GM13977 (cell line): ENCODE measurements around the gene ZFAND6.

Experiments
- DNase-seq: peaks from one replicate; pipeline ENCODE4 v3.0.0; 2012; ENCODE audit warnings: low spot score
- in situ Hi-C: fragments of 300-500 bp; cut with MboI; formaldehyde crosslinking; loops from one replicate; pipeline ENCODE4 v1.12.0; 2022; ENCODE audit warnings: low sequenced_read_pairs, low pct_unique_long_range_greater_than_20kb, mixed read lengths, inconsistent platforms; ENCODE audit not compliant: unreplicated experiment
- TF ChIP-seq, protein P1 (sequence below): IDR thresholded peaks from 2 replicates; pipeline ENCODE4 v1.5.1; 2012; ENCODE audit warnings: mild to moderate bottlenecking, control low read depth; ENCODE audit not compliant: insufficient read depth; ENCODE audit errors: extremely low read depth, missing control alignments

The ZFAND6 gene

DNA sequence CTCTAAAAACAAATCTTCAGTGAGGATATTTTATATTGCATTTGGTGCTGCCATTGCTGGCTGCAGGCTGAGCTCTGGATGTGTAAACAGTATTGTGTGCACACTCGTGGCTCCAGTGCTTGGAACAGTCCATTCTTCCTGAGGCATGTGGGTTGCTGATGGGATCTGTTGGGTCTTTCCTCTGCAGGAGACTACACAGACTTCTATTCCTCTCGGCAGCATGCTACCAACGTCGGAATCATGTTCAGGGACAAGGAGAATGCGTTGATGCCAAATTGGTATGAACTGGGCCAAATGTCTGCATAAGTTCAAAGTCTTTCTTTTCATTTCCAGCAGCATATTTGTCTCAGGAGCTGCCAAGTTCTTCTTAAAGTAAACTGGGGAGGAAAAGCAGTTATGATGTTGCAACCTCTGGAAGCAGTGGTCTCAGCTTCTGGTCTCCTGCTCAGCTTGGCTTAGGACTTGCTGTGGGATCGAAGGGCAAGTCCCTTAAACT is 102.6 kb downstream of the ZFAND6 start:
- no peak for DNase-seq
- in situ Hi-C loops = loop anchor here (25.0 kb wide), 1 partner anchor 825 kb away; no protein-coding TSS in a partner anchor
- TF ChIP-seq, protein P1, sequence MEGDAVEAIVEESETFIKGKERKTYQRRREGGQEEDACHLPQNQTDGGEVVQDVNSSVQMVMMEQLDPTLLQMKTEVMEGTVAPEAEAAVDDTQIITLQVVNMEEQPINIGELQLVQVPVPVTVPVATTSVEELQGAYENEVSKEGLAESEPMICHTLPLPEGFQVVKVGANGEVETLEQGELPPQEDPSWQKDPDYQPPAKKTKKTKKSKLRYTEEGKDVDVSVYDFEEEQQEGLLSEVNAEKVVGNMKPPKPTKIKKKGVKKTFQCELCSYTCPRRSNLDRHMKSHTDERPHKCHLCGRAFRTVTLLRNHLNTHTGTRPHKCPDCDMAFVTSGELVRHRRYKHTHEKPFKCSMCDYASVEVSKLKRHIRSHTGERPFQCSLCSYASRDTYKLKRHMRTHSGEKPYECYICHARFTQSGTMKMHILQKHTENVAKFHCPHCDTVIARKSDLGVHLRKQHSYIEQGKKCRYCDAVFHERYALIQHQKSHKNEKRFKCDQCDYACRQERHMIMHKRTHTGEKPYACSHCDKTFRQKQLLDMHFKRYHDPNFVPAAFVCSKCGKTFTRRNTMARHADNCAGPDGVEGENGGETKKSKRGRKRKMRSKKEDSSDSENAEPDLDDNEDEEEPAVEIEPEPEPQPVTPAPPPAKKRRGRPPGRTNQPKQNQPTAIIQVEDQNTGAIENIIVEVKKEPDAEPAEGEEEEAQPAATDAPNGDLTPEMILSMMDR = no peak

DNA sequence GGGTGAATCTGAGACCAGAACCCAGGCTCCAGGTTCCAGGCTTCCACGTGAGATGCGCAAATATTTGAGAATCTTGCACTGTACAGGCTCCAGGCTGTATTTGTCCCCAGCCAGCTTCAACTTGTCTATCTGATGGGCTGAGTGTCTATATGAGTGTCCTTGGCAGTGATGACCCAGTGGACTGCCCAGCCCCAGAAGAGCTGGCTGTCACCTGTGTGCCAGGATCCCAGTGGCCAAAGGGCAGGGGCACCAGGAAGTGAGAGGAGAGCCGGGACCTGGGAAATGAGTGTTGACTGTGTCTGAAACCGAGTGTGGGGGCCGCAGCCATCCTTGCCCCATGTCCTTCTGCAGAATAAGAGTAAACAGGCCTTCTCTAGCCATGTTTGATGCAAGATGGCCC is 103.7 kb downstream of the ZFAND6 start:
- in situ Hi-C loops = loop anchor here (25.0 kb wide), 1 partner anchor 826 kb away; no protein-coding TSS in a partner anchor
- DNase-seq = no peak

DNA sequence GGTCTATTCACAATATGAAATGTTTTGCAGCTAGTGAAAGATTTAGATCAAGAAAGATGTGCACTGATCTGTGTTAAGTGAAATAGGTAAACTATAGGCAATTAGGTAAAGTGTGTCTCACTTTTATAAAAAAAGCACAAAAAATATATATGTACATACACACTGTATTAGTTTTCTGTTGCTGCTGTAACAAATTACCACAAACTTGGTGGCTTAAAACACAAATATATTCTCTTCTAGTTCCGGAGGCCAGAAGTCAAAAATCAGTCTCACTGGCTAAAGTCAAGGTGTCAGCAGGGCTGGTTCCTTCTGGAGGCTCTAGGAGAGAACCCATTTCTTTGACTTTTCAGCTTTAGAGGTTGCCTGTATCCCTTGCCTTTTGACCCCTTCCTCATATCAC is 104.4 kb downstream of the ZFAND6 start:
- in situ Hi-C loops = loop anchor here (25.0 kb wide), 1 partner anchor 827 kb away; no protein-coding TSS in a partner anchor
- DNase-seq = no peak
- TF ChIP-seq, protein P1 = no peak

More for the DNA sequence above, 103.7 kb downstream of the ZFAND6 start:
- TF ChIP-seq, protein P1 = no peak

DNA sequence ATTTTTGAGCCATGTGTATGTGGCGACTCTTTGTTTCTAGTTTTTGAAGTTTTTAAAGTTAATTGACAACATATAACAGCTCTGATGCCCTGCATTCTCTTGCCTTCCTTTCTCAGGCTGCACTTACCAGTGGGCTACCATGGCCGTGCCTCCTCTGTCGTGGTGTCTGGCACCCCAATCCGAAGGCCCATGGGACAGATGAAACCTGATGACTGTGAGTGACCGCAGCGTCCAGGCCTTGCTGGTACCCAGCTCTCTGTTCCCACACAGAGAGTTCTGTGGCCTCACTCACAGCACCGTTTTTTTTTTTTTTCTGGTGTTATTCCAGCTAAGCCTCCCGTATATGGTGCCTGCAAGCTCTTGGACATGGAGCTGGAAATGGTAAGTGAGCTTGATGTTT is 108.5 kb downstream of the ZFAND6 start:
- DNase-seq = no peak
- TF ChIP-seq, protein P1 = no peak
- in situ Hi-C loops = loop anchor here (25.0 kb wide), 1 partner anchor 831 kb away; no protein-coding TSS in a partner anchor

DNA sequence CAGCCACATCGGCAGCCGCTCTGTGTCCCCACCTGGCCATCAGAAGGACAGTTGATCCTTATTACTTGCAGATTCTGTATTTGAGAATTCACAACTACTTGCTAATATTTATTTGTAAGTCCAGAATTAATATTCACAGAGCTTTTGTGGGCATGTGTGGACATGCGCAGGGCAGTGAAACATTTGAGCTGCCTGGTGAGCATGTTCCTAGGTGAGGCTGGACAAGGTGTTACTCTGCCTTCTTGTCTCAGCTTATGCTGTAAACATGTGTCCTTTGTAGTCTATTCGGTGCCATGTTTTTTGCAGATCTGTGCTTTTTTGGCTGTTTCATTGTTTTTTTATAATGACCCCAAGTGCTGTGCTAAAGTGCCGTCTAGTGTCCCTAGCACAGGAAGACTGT is 108.9 kb downstream of the ZFAND6 start:
- no peak for DNase-seq
- in situ Hi-C loops = loop anchor here (25.0 kb wide), 1 partner anchor 831 kb away; no protein-coding TSS in a partner anchor
- TF ChIP-seq, protein P1 = no peak

DNA sequence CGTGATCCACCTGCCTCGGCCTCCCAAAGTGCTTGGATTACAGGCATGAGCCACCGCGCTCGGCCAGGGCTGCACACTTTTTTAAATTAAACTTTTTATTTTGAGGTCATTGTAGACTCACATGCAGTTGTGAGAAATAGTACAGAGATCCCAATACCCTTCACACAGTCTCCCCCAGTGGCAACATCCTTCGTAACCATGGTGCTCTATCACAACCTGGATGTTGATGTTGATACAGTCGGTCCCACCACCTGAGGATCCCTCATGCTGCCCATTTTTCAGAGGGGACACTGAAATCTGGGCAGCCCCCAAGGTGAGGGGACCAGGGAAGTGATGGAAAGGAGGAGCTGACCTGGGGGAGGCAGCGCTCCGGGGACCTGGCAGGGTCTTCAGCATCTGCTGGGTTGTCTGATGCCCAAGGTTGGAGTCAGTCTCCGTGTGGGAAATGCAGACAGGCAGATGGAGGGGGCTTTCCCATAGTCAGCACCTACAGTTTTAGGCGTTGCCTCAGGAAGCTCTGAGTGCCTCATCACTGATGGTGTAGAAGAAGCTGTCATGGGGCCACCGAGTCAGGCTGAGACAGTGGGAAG is 110.4 kb downstream of the ZFAND6 start:
- in situ Hi-C loops = loop anchor here (25.0 kb wide), 1 partner anchor 833 kb away; no protein-coding TSS in a partner anchor
- no peak for DNase-seq
- TF ChIP-seq, protein P1 = no peak
